SK-N-MC (cell line): ENCODE results near the gene MUC5B.

Experiments
- EZH2 ChIP-seq: fragments of 200-600 bp; sonication (generic); IDR thresholded peaks from one replicate; pipeline ENCODE4 v1.6.1; 2017; ENCODE audit warnings: antibody characterized with exemption
- POLR2AphosphoS5 ChIP-seq: IDR thresholded peaks from 2 replicates; pipeline ENCODE4 v1.6.1; 2012; ENCODE audit warnings: mild to moderate bottlenecking, low read depth, low read length, borderline replicate concordance

DNA sequence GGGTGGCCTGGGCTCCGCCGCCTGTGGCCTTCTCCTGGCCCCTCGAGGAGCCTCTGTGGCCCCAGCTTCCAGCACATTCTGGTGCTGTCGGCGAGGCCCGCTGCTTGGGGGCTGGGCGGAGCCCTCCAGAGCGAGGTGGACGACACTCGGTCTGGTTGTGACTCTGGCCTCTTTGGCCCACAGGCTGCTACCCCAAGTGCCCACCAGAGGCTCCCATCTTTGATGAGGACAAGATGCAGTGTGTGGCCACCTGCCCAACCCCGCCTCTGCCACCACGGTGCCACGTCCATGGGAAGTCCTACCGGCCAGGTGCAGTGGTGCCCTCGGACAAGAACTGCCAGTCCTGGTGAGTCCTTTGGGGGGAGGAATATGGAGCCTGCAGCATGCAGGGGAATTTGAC is 42.7 kb upstream of the MUC5B start:
- TF ChIP-seq EZH2 (no peak), POLR2AphosphoS5 (no peak)
